IMR-90 (cell line): ENCODE measurements around the gene FBXL13. TPM values are rescaled to one million over a fixed set of nuclear protein-coding genes. Genes with fewer than 3 reads are reported as not detected.

Experiments
- ATAC-seq: fragments of 200-7000 bp; cut with Tn5 transposase; 2 replicates; pipeline ENCODE4 v1.9.1; 2020; ENCODE audit warnings: low read depth, mild to moderate bottlenecking, moderate library complexity
- BruUV-seq: library from RNA; stranded (reverse); fragments of 400-500 nt; replicated peaks from 2 replicates; lab custom pipeline; 2021; lab: Mats Ljungman, UMichigan
- CTCF ChIA-PET: fragments of 300-600 bp; formaldehyde crosslinking; extraction: SDS; loops from one replicate; lab custom pipeline; 2021; ENCODE audit warnings: antibody characterized with exemption; lab: Yijun Ruan, JAX
- POLR2A ChIA-PET: fragments of 300-600 bp; sonication (Branson Sonifier 250); formaldehyde crosslinking; loops from one replicate; lab custom pipeline; 2022; ENCODE audit warnings: antibody characterized with exemption; ENCODE audit not compliant: unreplicated experiment; lab: Charles Lee
- DNase-seq: peaks from one replicate; pipeline ENCODE4 v3.0.0; 2013
- H2AFZ ChIP-seq: replicated peaks from 2 replicates; pipeline ENCODE3; 2013; ENCODE audit warnings: low read length, mild to moderate bottlenecking; ENCODE audit not compliant: poor library complexity
- H2AK5ac ChIP-seq: 2 replicates; pipeline ENCODE4 v1.6.1; 2013; ENCODE audit warnings: low read depth, low read length, inconsistent platforms
- H2AK9ac ChIP-seq: replicated peaks from 2 replicates; pipeline ENCODE3; 2013; ENCODE audit warnings: mild to moderate bottlenecking, low read depth, low read length, moderate library complexity; ENCODE audit not compliant: poor library complexity
- H2BK120ac ChIP-seq: 2 replicates; pipeline ENCODE4 v1.6.1; 2013; ENCODE audit warnings: low read depth, low read length, inconsistent platforms
- H2BK15ac ChIP-seq: 3 replicates; pipeline ENCODE4 v1.6.1; 2013; ENCODE audit warnings: low read depth, low read length, inconsistent platforms
- H2BK20ac ChIP-seq: 2 replicates; pipeline ENCODE4 v1.6.1; 2013; ENCODE audit warnings: low read depth, mild to moderate bottlenecking, inconsistent platforms, low read length, moderate library complexity
- H2BK5ac ChIP-seq: 2 replicates; pipeline ENCODE4 v1.6.1; 2013; ENCODE audit warnings: mild to moderate bottlenecking, low read depth, low read length, inconsistent platforms; ENCODE audit not compliant: poor library complexity, severe bottlenecking
- H3K14ac ChIP-seq: replicated peaks from 2 replicates; pipeline ENCODE4 v1.6.1; 2013; ENCODE audit warnings: low read depth, low read length, inconsistent platforms
- H3K18ac ChIP-seq: 2 replicates; pipeline ENCODE4 v1.6.1; 2013; ENCODE audit warnings: low read depth, low read length, control low read depth
- H3K23ac ChIP-seq: 2 replicates; pipeline ENCODE4 v1.6.1; 2013; ENCODE audit warnings: low read depth, low read length, inconsistent platforms
- H3K27ac ChIP-seq: 2 replicates; pipeline ENCODE4 v1.5.1; 2013; ENCODE audit warnings: mild to moderate bottlenecking, control low read depth, low read length; ENCODE audit not compliant: insufficient read depth
- H3K27me3 ChIP-seq: 2 replicates; pipeline ENCODE4 v1.6.1; 2013; ENCODE audit warnings: low read length; ENCODE audit not compliant: control insufficient read depth, insufficient read depth
- H3K36me3 ChIP-seq: 2 replicates; pipeline ENCODE4 v1.6.1; 2013; ENCODE audit warnings: low read length, mixed read lengths; ENCODE audit not compliant: control insufficient read depth, insufficient read depth
- H3K4ac ChIP-seq: 2 replicates; pipeline ENCODE4 v1.6.1; 2013; ENCODE audit warnings: low read depth, low read length, inconsistent platforms
- H3K4me1 ChIP-seq: 2 replicates; pipeline ENCODE4 v1.6.1; 2013; ENCODE audit warnings: low read length, mixed read lengths; ENCODE audit not compliant: control insufficient read depth, insufficient read depth
- H3K4me2 ChIP-seq: 2 replicates; pipeline ENCODE4 v1.6.1; 2013; ENCODE audit warnings: low read depth, mild to moderate bottlenecking, control low read depth, low read length, moderate library complexity
- H3K4me3 ChIP-seq: 2 replicates; pipeline ENCODE4 v1.5.1; 2013; ENCODE audit warnings: low read depth, mild to moderate bottlenecking, control low read depth, low read length, moderate library complexity; ENCODE audit not compliant: insufficient read depth
- H3K56ac ChIP-seq: 2 replicates; pipeline ENCODE4 v1.6.1; 2013; ENCODE audit warnings: low read length, inconsistent platforms; ENCODE audit not compliant: insufficient read depth; ENCODE audit errors: extremely low read depth
- H3K79me1 ChIP-seq, 2 experiments: 2 replicates each; pipeline ENCODE4 v1.6.1; 2013; ENCODE audit warnings: low read length in 2 of 2, inconsistent platforms in 1 of 2, low read depth in 1 of 2
- H3K9ac ChIP-seq: 2 replicates; pipeline ENCODE4 v1.6.1; 2013; ENCODE audit warnings: low read depth, low read length, control low read depth
- H3K9me1 ChIP-seq: 2 replicates; pipeline ENCODE4 v1.6.1; 2013; ENCODE audit warnings: low read length, inconsistent platforms; ENCODE audit not compliant: insufficient read depth
- H3K9me3 ChIP-seq: 2 replicates; pipeline ENCODE4 v1.6.1; 2013; ENCODE audit warnings: low read length; ENCODE audit not compliant: control insufficient read depth, insufficient read depth
- H4K20me1 ChIP-seq: 2 replicates; pipeline ENCODE4 v1.6.1; 2013; ENCODE audit warnings: low read length, inconsistent platforms; ENCODE audit not compliant: insufficient read depth
- H4K5ac ChIP-seq: 2 replicates; pipeline ENCODE4 v1.6.1; 2013; ENCODE audit warnings: mild to moderate bottlenecking, low read depth, low read length, control low read depth
- H4K8ac ChIP-seq, 2 experiments: 2 replicates each; pipeline ENCODE4 v1.6.1; 2013; ENCODE audit warnings: low read depth in 2 of 2, low read length in 2 of 2, control low read depth in 1 of 2, inconsistent platforms in 1 of 2
- H4K91ac ChIP-seq: 2 replicates; pipeline ENCODE4 v1.6.1; 2013; ENCODE audit warnings: low read depth, low read length, inconsistent platforms; ENCODE audit not compliant: insufficient read depth
- BHLHE40 ChIP-seq: fragments of 150-350 bp; IDR thresholded peaks from 2 replicates; pipeline ENCODE4 v1.6.1; 2016; ENCODE audit warnings: mild to moderate bottlenecking, low read depth, low read length
- ELK1 ChIP-seq: fragments of 150-350 bp; IDR thresholded peaks from 2 replicates; pipeline ENCODE4 v1.6.1; 2016; ENCODE audit warnings: low read depth, mild to moderate bottlenecking, low read length, moderate library complexity, borderline replicate concordance
- MAZ ChIP-seq: IDR thresholded peaks from 2 replicates; pipeline ENCODE4 v1.6.1; 2012; ENCODE audit warnings: low read depth, mild to moderate bottlenecking, low read length, improper control_type of control experiment, moderate library complexity, borderline replicate concordance
- NFE2L2 ChIP-seq: fragments of 150-350 bp; IDR thresholded peaks from 2 replicates; pipeline ENCODE4 v1.6.1; 2016; ENCODE audit warnings: low read depth, mild to moderate bottlenecking, low read length
- POLR2A ChIP-seq: IDR thresholded peaks from 2 replicates; pipeline ENCODE4 v1.6.1; 2012; ENCODE audit warnings: mild to moderate bottlenecking, low read depth, low read length
- RAD21 ChIP-seq: IDR thresholded peaks from 2 replicates; pipeline ENCODE4 v1.6.1; 2012; ENCODE audit warnings: low read length, improper control_type of control experiment
- USF2 ChIP-seq: fragments of 150-350 bp; IDR thresholded peaks from 2 replicates; pipeline ENCODE4 v1.6.1; 2017; ENCODE audit warnings: mild to moderate bottlenecking, antibody characterized with exemption, low read length, low read depth
- dilution Hi-C: fragments of 300-500 bp; cut with HindIII; formaldehyde crosslinking; loops from one replicate; pipeline ENCODE4 v1.14.3; 2018; ENCODE audit warnings: low sequenced_read_pairs; ENCODE audit not compliant: unreplicated experiment
- in situ Hi-C: fragments of 300-500 bp; cut with MboI; formaldehyde crosslinking; loops from 3 replicates; pipeline ENCODE4 v1.14.3; 2019; ENCODE audit warnings: low sequenced_read_pairs, inconsistent platforms, mixed read lengths
- intact Hi-C: fragments of 100-400 bp; cut with micrococcal nuclease; formaldehyde crosslinking; loops from 2 replicates; pipeline ENCODE4 v1.10.0; 2022
- polyA plus RNA-seq, 3 experiments: library from polyadenylated mRNA; depleted of rRNA; stranded (reverse); fragments of >200 nt; gene quantifications; 2 replicates each; pipeline ENCODE4 v1.2.3, GENCODE V29; 2012; ENCODE audit warnings: low replicate concordance in 1 of 3
- total RNA-seq: library from RNA; depleted of rRNA; stranded (reverse); fragments of >200 nt; gene quantifications from 2 replicates; pipeline ENCODE4 v1.2.3, GENCODE V29; 2012

Gene FBXL13
- total and polyA plus RNA-seq, 2 of the 4 experiments (the other 2 are of a cell fraction) = 0.24 to 0.36 TPM

GRCh38 chr7:102856036-102856435, 218.6 kb downstream of the FBXL13 start:
- intact Hi-C loops (no loop called here), in situ Hi-C loops (no loop called here), dilution Hi-C loops (no loop called here)
- peaks cover 14% of the 10 kb centered on the region for H3K4me1 ChIP-seq
- ATAC-seq (no peak), DNase-seq (no peak)
- H3K9me3 ChIP-seq = no peaks in the 10 kb centered on the region
- H2BK20ac ChIP-seq = no peak overlapping the region
- H3K4me2 ChIP-seq = no peak overlapping the region
- no peak overlapping the region for H2AFZ ChIP-seq
- no peaks in the 10 kb centered on the region for H3K27me3 ChIP-seq
- H3K9ac ChIP-seq = no peak overlapping the region
- no TSS peak for BruUV-seq
- no peak overlapping the region for H3K14ac ChIP-seq
- no peak overlapping the region for H3K4ac ChIP-seq
- no peak overlapping the region for H4K91ac ChIP-seq
- H2BK120ac ChIP-seq = no peak overlapping the region
- H2AK5ac ChIP-seq = no peak overlapping the region
- no peaks in the 10 kb centered on the region for H3K79me1 ChIP-seq
- CTCF ChIA-PET = no interaction called here
- H3K56ac ChIP-seq = no peak overlapping the region
- H4K20me1 ChIP-seq = no peaks in the 10 kb centered on the region
- H3K27ac ChIP-seq = no peak overlapping the region
- POLR2A ChIA-PET = no interaction called here
- no peak overlapping the region for H3K18ac ChIP-seq
- TF ChIP-seq MAZ (no peak), POLR2A (no peak), BHLHE40 (no peak), RAD21 (no peak), NFE2L2 (no peak), ELK1 (no peak), USF2 (no peak)
- no peak overlapping the region for H3K23ac ChIP-seq
- H2AK9ac ChIP-seq = no peak overlapping the region
- H2BK5ac ChIP-seq = no peak overlapping the region
- no peak overlapping the region for H4K5ac ChIP-seq
- no peak overlapping the region for H2BK15ac ChIP-seq
- no peaks in the 10 kb centered on the region for H3K36me3 ChIP-seq
- H3K4me3 ChIP-seq = no peak overlapping the region
- H3K9me1 ChIP-seq = peaks cover 6% of the 10 kb centered on the region
- H4K8ac ChIP-seq = no peak overlapping the region
